NCI-H1092 treated with DMSO at 0.1 percent for 48 hours (cell line): ENCODE data around the gene HAUS1.
"Not testable (repeated sequence)": the region's sequence is repeated elsewhere in the genome, so short reads cannot be mapped to it uniquely, and the experiment has no call there.

ENCODE experiments used
- DNase-seq: peaks from one replicate; lab custom pipeline; 2025; lab: John Stamatoyannopoulos, UW

HAUS1 gene

GRCh38 chr18:46158499-46158898, 54.3 kb downstream of the HAUS1 start:
- DNase-seq = no peak

GRCh38 chr18:46160050-46160798, 56.0 kb downstream of the HAUS1 start:
- no peak for DNase-seq

- not testable (repeated sequence) for DNase-seq
Observed at GRCh38 chr18:46160840-46161239, 56.7 kb downstream of the HAUS1 start.

GRCh38 chr18:46161703-46162396, 57.7 kb downstream of the HAUS1 start:
- no peak for DNase-seq

GRCh38 chr18:46163091-46163490, 58.9 kb downstream of the HAUS1 start:
- DNase-seq = no peak

- no peak for DNase-seq
Observed at GRCh38 chr18:46163941-46164499, 59.8 kb downstream of the HAUS1 start.

- not testable (repeated sequence) for DNase-seq
Observed at GRCh38 chr18:46164502-46164901, 60.3 kb downstream of the HAUS1 start.

- DNase-seq = no peak
Observed at GRCh38 chr18:46164920-46165319, 60.7 kb downstream of the HAUS1 start.

GRCh38 chr18:46166261-46166970, 62.2 kb downstream of the HAUS1 start:
- DNase-seq = no peak

GRCh38 chr18:46167971-46168370, 63.8 kb downstream of the HAUS1 start:
- DNase-seq = no peak

GRCh38 chr18:46169464-46169941, 65.3 kb downstream of the HAUS1 start:
- no peak for DNase-seq

GRCh38 chr18:46171331-46171730, 67.1 kb downstream of the HAUS1 start:
- no peak for DNase-seq

- peak; percentile 96 for DNase-seq
Observed at GRCh38 chr18:46173393-46174341, 69.5 kb downstream of the HAUS1 start.

GRCh38 chr18:46174342-46175041, 70.3 kb downstream of the HAUS1 start:
- peak; percentile 30 for DNase-seq

- DNase-seq = no peak
Observed at GRCh38 chr18:46176001-46176400, 71.8 kb downstream of the HAUS1 start.
